Measurements from ENCODE around the gene DDX1. TPM values are rescaled to one million over a fixed set of nuclear protein-coding genes. Genes with fewer than 3 reads are reported as not detected.
"Not testable (repeated sequence)": the region's sequence is repeated elsewhere in the genome, so short reads cannot be mapped to it uniquely, and the experiment has no call there.

DDX1 gene
- polyA plus RNA-seq, 1 donor from 2014 or later = 38.0 TPM

GRCh38 chr2:15677141-15677843 lies 85.6 kb downstream of the DDX1 start:
- Mint-ChIP-seq H3K27me3 (peaks cover 4% of the 10 kb centered on the region), H3K4me1 (no peaks in the 10 kb centered on the region), H3K4me3 (no peak overlapping the region), H3K36me3 (no peaks in the 10 kb centered on the region), H3K27ac (no peak overlapping the region), H3K9me3 (peaks cover 0 to 4% (median 0%) of the 10 kb centered on the region in 3 donors)

- no peak overlapping the region for H3K4me3 Mint-ChIP-seq
- peaks cover 0 to 2% (median 0%) of the 10 kb centered on the region in 3 donors for H3K9me3 Mint-ChIP-seq
These were observed 86.7 kb downstream of the DDX1 start for GRCh38 chr2:15678346-15678745.

GRCh38 chr2:15678909-15679308 lies 87.2 kb downstream of the DDX1 start:
- Mint-ChIP-seq H3K36me3 (no peaks in the 10 kb centered on the region), H3K27me3 (no peaks in the 10 kb centered on the region), H3K9me3 (no peaks in the 10 kb centered on the region), H3K4me3 (peak overlapping the region in 1 of 4 donors; percentile 22), H3K27ac (no peak overlapping the region), H3K4me1 (no peaks in the 10 kb centered on the region)

More at GRCh38 chr2:15678346-15678745, 86.7 kb downstream of the DDX1 start:
- Mint-ChIP-seq H3K27me3 (no peaks in the 10 kb centered on the region), H3K36me3 (no peaks in the 10 kb centered on the region), H3K4me1 (no peaks in the 10 kb centered on the region), H3K27ac (no peak overlapping the region)

- Mint-ChIP-seq H3K4me1 (no peaks in the 10 kb centered on the region), H3K27ac (no peak overlapping the region)
These were observed 87.8 kb downstream of the DDX1 start for GRCh38 chr2:15679386-15679924.

GRCh38 chr2:15680132-15680531 lies 88.5 kb downstream of the DDX1 start:
- H3K4me1 Mint-ChIP-seq, H3K27me3 Mint-ChIP-seq, H3K9me3 Mint-ChIP-seq, H3K4me3 Mint-ChIP-seq, H3K27ac Mint-ChIP-seq, H3K36me3 Mint-ChIP-seq: not testable (repeated sequence)

More at GRCh38 chr2:15679386-15679924, 87.8 kb downstream of the DDX1 start:
- Mint-ChIP-seq H3K27me3 (no peaks in the 10 kb centered on the region), H3K36me3 (no peaks in the 10 kb centered on the region), H3K4me3 (peak overlapping the region in 1 of 4 donors; percentile 22), H3K9me3 (no peaks in the 10 kb centered on the region)

Other genes starting within 250 kb of the DDX1 start
- gene NBAS, start 30.5 kb upstream of the DDX1 start, polyA plus RNA-seq = 12.6 TPM

Measured in IgD-negative memory B cell (primary cell).